Stimulated activated CD4-positive, alpha-beta T cell treated with anti-CD3 and anti-CD28 coated beads, Interleukin-15, amount 100 ng/mL, for 48 hours (primary cell): ENCODE results near the gene TUBG1.
A peak's percentile ranks its signal among the peaks of the same experiment; 100 is the strongest.

Experiments
- DNase-seq, 2 donors: peaks; one replicate each; pipeline ENCODE4 v3.0.0-alpha.2; 2020; ENCODE audit warnings: low read depth in 2 of 2

TUBG1 gene

GRCh38 chr17:42609182-42609813, at the start of gene TUBG1, which contains the start of gene RETREG3:
Gene TUBG1, plus strand, starts transcription at chr17:42609683. Its CDS starts 55 bp downstream, at chr17:42609738.
Gene RETREG3, minus strand, starts transcription at chr17:42609374. Its CDS starts 50 bp downstream, at chr17:42609324.
- peak; percentile 98 to 99 for DNase-seq

GRCh38 chr17:42560246-42560645, 49.2 kb upstream of the TUBG1 start:
- no peak for DNase-seq

DNA sequence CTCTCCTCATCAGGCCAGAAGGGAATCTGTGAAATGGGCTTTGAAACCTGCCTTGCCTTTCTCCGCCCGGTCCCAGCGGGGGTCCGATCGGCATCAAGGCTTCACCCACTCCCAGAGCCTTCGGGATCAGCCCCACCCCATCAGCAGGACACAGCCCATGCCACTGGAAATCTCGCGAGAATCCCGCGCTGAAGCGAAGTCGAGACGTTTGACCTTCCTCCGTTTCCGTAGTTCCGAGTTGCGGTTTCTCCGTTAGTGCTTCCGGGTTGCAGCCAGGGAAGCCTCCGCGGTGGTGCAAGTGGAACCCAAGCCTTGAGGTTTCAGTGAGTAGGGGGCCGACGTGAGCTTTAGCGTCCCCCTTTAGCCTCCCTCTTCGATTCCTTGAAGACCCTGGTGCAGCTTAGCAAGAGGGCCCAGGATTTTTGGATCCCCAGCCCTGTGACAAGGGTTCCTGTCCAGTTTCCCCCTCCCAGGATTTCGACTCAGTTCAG, 47.5 kb upstream of the TUBG1 start, which contains the start of gene COASY:
Gene COASY, plus strand, starts transcription at position 252 of the 491 bp plus-strand sequence. CDS start 475 bp downstream, outside the sequence.
- peak; percentile 90 to 91 for DNase-seq

GRCh38 chr17:42562388-42563142, 46.9 kb upstream of the TUBG1 start:
- no peak for DNase-seq

DNA sequence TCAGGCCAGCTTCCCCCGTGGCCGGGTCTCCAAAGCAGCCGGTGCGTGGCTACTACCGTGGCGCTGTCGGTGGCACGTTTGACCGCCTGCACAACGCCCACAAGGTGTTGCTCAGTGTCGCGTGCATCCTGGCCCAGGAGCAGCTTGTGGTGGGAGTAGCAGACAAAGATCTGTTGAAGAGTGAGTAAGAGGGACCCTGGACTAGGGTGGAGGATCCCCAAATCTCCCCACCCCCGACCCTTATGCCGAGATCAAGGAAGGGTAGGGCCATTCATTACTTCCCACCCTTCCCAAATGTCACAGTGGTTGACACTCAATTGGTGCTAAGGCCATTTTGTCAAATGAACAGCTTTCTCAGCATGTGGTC, 46.4 kb upstream of the TUBG1 start:
- no peak for DNase-seq

GRCh38 chr17:42563543-42563942, 45.9 kb upstream of the TUBG1 start:
- DNase-seq = no peak

- no peak for DNase-seq
These were observed 45.5 kb upstream of the TUBG1 start for GRCh38 chr17:42563950-42564349.

GRCh38 chr17:42564815-42565522, 44.5 kb upstream of the TUBG1 start:
- no peak for DNase-seq

- no peak for DNase-seq
These were observed 43.8 kb upstream of the TUBG1 start for GRCh38 chr17:42565523-42566214.

DNA sequence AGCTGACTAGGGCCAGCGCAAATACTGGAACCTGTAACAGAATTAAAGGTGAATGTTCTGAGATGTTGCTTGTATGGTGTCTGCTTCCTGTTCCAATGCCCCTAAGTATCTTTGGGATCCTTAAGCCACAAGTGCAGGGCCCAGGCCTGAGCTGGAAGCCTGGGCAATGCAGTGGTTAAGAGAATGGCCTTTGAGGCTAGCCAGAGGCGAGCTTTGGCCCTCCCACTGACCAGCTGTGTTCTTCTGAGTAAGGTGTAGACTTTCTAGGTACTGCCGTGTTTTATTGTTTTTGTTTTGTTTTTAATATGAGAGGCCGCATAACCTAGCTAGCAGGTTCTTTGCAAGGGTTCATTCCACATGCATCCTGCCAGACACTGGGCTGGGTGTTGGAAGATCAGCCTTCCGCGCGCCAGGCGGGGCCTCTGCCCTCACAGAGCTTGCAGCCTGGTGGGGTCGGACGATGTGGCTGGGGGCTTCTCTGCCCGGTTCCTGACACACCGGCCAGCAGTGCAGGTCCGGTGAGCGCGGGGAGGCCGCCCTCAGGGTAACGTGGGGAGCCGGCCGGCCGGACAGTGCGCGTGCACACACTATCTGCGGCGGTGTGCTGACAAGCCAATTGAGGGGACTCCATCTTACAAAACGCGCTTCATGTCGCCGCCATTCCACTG, 43.1 kb upstream of the TUBG1 start:
- no peak for DNase-seq

- peak; percentile 83 to 87 for DNase-seq
These were observed 42.5 kb upstream of the TUBG1 start, which contains the start of gene MLX for GRCh38 chr17:42566883-42567573. Gene MLX, plus strand, starts transcription at chr17:42567100. Its CDS starts 25 bp downstream, at chr17:42567125.

DNA sequence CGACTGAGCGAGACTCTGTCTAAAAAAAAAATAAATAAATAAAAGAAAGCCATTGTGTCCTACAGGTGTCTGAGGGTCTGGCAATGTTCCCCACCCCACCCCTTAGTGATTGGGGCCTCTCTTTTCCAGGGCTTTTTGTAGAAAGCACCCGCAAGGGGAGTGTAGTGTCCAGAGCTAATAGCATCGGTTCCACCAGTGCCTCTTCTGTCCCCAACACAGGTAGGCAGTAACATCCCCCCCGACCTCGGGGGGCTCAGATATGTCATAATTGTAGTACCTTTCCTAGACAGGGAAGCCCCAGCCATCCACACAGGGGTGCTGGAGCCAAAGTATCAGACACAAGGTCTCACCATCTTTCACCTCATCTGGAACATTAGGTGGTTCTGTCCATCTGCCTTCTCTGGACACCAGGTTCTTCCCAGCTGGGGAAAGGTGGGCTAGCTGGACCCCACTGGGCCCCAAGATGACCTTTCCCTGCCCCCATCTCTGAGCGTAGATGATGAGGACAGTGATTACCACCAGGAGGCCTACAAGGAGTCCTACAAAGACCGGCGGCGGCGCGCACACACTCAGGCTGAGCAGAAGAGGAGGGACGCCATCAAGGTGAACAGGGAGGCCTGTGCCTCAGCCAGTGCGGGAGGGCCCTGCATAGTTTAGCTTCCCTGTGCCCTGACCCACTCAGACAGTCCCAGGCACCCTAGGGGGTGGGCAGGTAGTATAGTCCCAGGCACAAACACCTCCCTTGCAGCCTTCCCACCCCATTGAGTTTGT, 41.0 kb upstream of the TUBG1 start:
- DNase-seq = no peak

- no peak for DNase-seq
These were observed 37.9 kb upstream of the TUBG1 start for GRCh38 chr17:42571435-42572225.

GRCh38 chr17:42573095-42573494, 36.4 kb upstream of the TUBG1 start:
- DNase-seq = no peak

- no peak for DNase-seq
These were observed 35.0 kb upstream of the TUBG1 start for GRCh38 chr17:42574463-42574862.

DNA sequence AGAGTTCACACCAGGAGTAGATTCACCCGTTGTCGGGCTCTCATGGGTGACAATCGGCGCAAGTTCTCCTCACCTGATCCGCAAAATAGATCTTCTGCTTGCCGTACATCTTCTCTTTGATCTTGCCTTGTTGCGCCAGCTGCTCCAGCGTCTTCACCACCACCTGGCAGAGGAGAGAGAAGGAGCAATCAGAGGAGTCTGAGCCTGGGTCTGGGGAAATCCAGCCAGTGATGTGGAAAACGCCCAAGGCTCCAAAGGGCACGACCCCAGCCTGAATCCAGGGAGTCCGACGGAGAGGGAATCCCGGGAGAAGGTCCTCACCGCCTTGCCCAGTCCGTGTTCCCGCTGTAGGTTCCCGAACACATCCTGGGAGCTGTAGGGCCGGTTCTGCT, 32.3 kb upstream of the TUBG1 start:
- DNase-seq = no peak

GRCh38 chr17:42577532-42578281, 31.8 kb upstream of the TUBG1 start, which contains the start of gene PSMC3IP:
Gene PSMC3IP, minus strand, starts transcription at chr17:42577729. Its CDS starts 43 bp downstream, at chr17:42577686.
- DNase-seq = peak; percentile 91 to 94

DNA sequence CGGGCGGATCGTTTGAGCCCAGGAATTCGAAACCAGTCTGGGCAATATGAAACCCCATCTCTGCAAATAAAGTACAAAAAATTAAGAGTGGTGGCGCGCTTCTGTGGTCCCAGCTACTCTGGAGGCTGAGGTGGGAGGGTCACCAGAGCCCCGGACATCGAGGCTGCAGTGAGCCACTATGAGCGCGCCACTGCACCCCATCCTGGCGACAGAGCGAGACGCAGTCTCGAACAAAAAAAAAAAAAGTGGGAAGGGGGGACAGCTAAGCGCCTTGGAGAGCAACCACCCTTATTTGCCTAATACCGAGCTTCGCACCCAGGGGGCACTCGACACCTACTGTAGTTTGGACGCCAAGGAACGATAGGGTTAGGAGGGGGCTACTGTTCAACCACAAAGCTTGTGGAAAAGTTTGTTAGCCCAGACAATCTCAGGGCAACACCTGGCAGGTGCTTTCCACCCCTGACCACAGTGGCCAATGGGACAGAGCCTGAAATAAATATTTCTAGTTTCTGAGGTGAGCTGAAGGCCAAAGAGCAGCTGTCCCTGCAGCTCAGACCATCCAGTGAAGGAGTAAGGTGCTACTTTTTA, 31.1 kb upstream of the TUBG1 start:
- peak in 1 of 2 donors; percentile 67 for DNase-seq
